M059J (cell line): ENCODE data around the gene TNFRSF12A. TPM values are rescaled to one million over a fixed set of nuclear protein-coding genes. Genes with fewer than 3 reads are reported as not detected.

Experiments used
- DNase-seq: peaks from one replicate; pipeline ENCODE4 v3.0.0-alpha.2; 2012; ENCODE audit warnings: low read depth
- total RNA-seq: library from RNA; depleted of rRNA; stranded (reverse); fragments of >200 nt; shearing (Covaris generic); gene quantifications from 2 replicates; pipeline ENCODE4 v1.2.3, GENCODE V29; 2014

Gene TNFRSF12A
- total RNA-seq, 1 experiment from 2014 or later = 662 TPM

- no peak for DNase-seq
These were observed 34.2 kb upstream of the TNFRSF12A start for GRCh38 chr16:2985893-2986355.

DNA sequence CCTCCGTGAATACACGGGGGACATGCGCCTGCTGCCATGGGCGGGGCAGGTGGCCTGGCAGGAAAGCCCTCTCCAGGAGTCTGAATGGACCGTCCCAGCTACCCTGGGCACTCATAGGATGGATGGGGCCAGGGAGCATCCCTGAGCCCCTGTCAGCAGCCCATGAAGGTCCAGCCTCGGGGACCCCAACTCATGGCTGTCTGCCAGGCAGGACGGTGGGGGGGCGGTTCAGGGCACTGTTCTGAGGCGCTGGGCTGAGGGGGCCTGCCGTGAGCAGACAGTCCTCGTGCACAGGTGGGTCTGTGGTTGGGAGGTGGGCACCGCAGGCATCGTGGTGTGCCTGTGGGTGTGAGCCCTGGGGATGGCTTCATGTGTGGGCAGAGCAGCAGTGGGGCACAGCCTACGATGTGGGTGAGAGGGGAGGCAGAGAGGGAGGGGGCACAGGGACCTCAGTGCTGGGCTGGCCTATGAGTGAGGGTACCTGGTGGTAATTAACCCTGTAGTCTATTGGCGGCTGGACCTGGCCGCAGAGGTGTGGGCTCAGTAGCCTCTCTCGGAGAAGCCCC, 33.5 kb upstream of the TNFRSF12A start:
- DNase-seq = no peak

DNA sequence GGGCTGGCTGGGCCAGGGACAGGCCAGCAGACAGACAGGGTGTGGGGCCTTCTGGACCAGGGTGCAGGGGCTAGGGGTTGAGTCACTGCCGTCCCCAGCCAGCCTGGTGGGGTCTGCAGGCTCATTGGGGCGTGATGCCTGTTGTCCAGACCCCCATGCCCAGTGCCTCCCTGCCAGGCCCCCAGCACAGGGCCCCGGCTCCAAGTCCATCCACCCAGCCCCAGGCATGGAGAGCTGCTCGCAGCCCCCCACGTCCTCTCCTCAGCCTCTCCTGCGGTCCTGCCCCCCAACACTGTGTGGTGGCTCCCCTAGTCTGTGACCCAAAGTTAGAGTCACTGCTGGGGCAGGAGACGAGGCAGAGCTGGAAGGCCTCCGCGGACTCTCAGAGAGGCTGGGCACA, 32.9 kb upstream of the TNFRSF12A start:
- DNase-seq = no peak

- no peak for DNase-seq
These were observed 32.3 kb upstream of the TNFRSF12A start for GRCh38 chr16:2987833-2988232.

DNA sequence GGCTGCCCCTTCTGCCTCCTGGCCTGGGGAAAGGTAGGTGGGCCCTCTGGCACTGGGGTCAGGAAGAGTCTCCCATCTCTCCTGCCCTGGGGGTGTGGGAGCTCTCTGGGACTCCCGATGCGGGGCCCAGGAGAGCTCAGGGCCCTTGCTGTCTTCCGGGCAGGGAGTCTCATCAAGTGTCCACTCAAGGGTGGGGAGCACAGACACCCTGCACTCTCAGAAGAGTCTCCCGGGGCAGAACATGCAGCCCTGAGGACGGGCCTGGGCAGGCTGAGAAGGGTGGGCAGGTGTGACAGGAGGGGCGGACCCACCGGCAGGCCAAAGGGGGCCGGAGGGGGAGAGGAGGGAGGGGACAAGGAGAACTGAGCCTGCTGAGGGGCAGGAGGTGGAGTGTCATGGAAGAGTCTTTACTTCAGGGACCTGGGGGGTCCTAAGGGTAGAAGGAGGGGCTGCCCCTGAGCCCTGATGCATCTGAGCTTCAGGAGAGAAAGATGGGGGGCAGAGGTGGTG, 31.5 kb upstream of the TNFRSF12A start:
- DNase-seq = no peak

GRCh38 chr16:2990891-2991290, 29.3 kb upstream of the TNFRSF12A start:
- DNase-seq = no peak

GRCh38 chr16:2991566-2992261, 28.5 kb upstream of the TNFRSF12A start:
- no peak for DNase-seq

DNA sequence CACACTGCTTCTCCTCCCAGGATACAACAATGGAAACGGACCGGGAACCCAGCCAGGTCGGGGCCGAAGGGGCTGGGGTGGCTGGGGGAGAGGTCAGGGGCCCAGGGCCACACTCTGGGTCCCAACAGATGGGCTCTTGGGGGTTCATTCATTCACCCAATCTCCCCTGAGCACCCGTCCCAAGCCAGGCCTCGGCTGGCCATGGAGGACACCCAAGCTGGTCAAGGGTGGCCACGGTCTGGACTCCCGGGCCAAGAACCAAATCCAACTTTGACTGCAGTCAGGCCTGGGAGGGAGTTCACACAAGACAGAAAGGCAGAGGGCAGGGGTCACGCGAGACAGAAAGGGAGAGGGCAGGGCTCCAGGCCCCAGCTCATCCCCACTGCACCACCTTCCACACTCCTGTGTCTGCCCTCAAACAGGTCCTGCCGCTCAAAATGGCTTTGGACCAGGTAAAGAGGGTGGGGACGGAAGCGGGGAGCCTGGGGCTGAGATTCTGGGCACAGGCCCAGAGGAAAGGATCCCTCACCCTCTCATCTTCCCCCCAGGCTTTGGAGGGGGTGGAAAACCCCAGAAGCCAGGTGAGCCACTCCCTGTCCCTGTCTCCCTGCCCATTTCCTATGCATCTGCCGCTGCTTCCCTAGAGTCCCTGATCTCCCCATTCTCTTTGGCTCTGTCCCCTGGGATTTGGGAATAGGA, 27.6 kb upstream of the TNFRSF12A start:
- DNase-seq = no peak

GRCh38 chr16:2996298-2996697, 23.9 kb upstream of the TNFRSF12A start:
- DNase-seq = no peak

- no peak for DNase-seq
These were observed 20.2 kb upstream of the TNFRSF12A start for GRCh38 chr16:2999929-3000328.

DNA sequence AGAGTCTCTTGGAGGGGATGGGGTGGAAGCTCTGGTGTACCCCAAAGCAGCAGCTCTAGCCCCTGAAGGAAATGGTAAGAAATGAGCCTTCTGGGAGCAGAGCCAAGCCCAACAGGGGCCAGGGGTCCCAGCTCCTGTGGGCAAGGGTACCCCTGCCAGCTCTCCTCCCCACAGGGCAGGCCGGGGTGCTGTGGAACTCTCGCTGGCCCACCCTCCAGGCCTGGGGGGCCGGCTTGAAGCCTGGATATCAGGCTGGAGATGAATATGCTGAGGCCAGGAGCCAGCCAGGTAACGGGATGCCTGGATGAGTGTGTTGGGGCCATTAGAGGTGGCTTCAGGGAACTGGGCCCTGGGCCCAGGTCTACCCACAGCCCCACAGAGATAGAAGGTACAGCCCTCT, 19.6 kb upstream of the TNFRSF12A start:
- no peak for DNase-seq

- DNase-seq = no peak
These were observed 18.9 kb upstream of the TNFRSF12A start for GRCh38 chr16:3001316-3001715.

GRCh38 chr16:3003582-3004270, 16.4 kb upstream of the TNFRSF12A start:
- peak; percentile 98 for DNase-seq

DNA sequence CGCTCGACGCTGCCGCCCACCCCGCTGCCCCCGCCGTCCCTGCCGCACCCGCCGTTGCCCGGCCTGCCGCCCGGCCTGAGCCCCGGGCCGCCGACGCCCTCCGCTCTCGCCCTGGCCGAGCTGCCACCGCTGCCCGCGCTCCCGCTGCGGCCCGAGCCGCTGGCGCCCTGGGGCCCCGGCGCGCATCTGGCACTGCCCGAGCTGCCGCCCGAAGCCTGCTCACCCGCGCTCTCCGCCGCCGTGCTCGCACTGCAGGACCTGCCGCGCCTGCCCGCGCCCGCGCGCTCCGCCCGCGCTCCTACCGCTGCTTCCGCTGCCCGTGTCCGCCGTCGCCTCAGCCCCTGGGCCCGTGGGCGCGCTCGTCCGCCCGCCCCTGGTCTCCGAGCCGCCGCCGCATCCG, 15.8 kb upstream of the TNFRSF12A start:
- no peak for DNase-seq

GRCh38 chr16:3004781-3005284, 15.3 kb upstream of the TNFRSF12A start:
- no peak for DNase-seq

DNA sequence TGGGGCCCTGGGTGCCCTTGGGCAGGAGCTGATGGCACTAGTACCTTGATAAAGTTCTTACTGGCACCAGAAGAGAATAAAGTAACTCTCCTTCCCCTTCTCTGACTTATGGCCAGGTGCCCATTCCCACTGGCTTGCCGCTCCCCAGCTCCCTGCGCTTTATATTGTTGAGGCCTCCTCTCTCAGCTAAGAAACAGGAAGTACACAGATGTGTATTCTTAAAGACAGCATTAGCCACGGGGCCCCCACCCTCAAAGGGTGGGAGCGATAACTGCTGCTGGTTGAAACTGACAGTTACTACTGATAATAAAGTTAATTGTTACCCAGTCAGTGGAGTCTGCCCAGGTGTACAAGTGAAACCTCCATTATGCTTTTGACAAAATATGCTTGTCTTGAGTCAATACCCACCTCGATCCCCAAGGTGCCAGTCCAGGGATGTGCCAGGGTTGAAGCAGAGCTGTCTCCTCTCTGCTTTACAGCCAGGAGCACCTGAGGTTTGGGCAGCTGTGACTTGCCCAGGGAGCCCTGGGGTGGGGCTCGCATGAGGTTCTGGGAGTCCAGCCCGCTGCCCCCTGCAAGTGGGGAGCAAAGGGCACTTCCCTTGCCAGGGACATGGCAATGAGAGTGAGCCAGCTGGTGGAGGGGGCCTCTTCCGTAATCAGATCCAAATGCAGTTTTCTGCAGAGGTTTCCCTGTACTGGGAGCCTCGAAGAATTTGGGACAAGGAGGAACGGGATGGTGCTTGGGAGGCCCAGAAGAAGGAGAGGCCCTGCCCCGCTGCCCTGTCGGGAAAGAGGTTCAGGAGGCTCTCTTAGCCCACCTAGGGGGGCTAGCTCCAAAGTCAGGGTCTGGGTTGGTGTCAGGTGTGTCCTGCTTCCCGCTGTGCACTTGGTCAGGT, 12.9 kb upstream of the TNFRSF12A start:
- DNase-seq = no peak

- DNase-seq = no peak
These were observed 12.0 kb upstream of the TNFRSF12A start for GRCh38 chr16:3007957-3008689.

GRCh38 chr16:3008690-3009037, 11.5 kb upstream of the TNFRSF12A start:
- no peak for DNase-seq

GRCh38 chr16:3009568-3010390, 10.4 kb upstream of the TNFRSF12A start:
- peak; percentile 38 for DNase-seq
